A549 (cell line): ENCODE data around the gene NLRP4.

Experiments
- EHMT2 ChIP-seq: fragments of 200-600 bp; sonication (generic); IDR thresholded peaks from 2 replicates; pipeline ENCODE4 v1.6.1; 2016; ENCODE audit warnings: antibody characterized with exemption, low read depth, mild to moderate bottlenecking, moderate library complexity
- EP300 ChIP-seq, 2 experiments: fragments of >200 bp; sonication (Bioruptor Twin); formaldehyde crosslinking; IDR thresholded peaks; 2 replicates in 1 of 2; 3 replicates in 1 of 2; pipeline ENCODE4 v1.6.1; 2016 to 2017
- GATA3 ChIP-seq: IDR thresholded peaks from 2 replicates; pipeline ENCODE4 v1.6.1; 2012; ENCODE audit warnings: borderline replicate concordance
- HDAC2 ChIP-seq: fragments of 200-600 bp; sonication (generic); IDR thresholded peaks from 2 replicates; pipeline ENCODE4 v1.6.1; 2016
- JUN ChIP-seq, 2 experiments: fragments of >200 bp; sonication (Bioruptor Twin); formaldehyde crosslinking; IDR thresholded peaks; 2 replicates in 1 of 2; 3 replicates in 1 of 2; pipeline ENCODE4 v1.6.1; 2016 to 2017
- NR3C1 ChIP-seq: fragments of >200 bp; sonication (Bioruptor Twin); formaldehyde crosslinking; IDR thresholded peaks from 3 replicates; pipeline ENCODE4 v1.6.1; 2017
- PHF8 ChIP-seq: fragments of 200-600 bp; sonication (generic); IDR thresholded peaks from 2 replicates; pipeline ENCODE4 v1.6.1; 2016; ENCODE audit warnings: low read depth, mild to moderate bottlenecking, antibody characterized with exemption, moderate library complexity, borderline replicate concordance
- POLR2A ChIP-seq: IDR thresholded peaks from 2 replicates; pipeline ENCODE4 v1.6.1; 2012; ENCODE audit warnings: mild to moderate bottlenecking, low read length
- POLR2AphosphoS2 ChIP-seq: conservative IDR thresholded peaks from 2 replicates; pipeline ENCODE4 v1.6.1; 2012; ENCODE audit warnings: low read length, improper control_type of control experiment, inconsistent platforms
- SMC3 ChIP-seq: fragments of >200 bp; sonication (Bioruptor Twin); formaldehyde crosslinking; IDR thresholded peaks from 3 replicates; pipeline ENCODE4 v1.6.1; 2018; ENCODE audit warnings: inconsistent platforms
- TP53 ChIP-seq: fragments of 250-450 bp; sonication (Bioruptor Pico); IDR thresholded peaks from 2 replicates; pipeline ENCODE4 v1.5.0; 2021; ENCODE audit warnings: mild to moderate bottlenecking, moderate library complexity
- TF ChIP-seq, protein P1 (sequence below): fragments of >200 bp; sonication (Bioruptor Twin); formaldehyde crosslinking; IDR thresholded peaks from 3 replicates; pipeline ENCODE4 v1.5.1; 2016
- TF ChIP-seq, protein P2 (sequence below): fragments of 200-600 bp; sonication (generic); IDR thresholded peaks from 2 replicates; pipeline ENCODE4 v1.6.1; 2016; ENCODE audit warnings: antibody characterized with exemption, mild to moderate bottlenecking, moderate library complexity
- TF ChIP-seq, protein P3 (sequence below): IDR thresholded peaks from 2 replicates; pipeline ENCODE4 v1.6.1; 2012

DNA sequence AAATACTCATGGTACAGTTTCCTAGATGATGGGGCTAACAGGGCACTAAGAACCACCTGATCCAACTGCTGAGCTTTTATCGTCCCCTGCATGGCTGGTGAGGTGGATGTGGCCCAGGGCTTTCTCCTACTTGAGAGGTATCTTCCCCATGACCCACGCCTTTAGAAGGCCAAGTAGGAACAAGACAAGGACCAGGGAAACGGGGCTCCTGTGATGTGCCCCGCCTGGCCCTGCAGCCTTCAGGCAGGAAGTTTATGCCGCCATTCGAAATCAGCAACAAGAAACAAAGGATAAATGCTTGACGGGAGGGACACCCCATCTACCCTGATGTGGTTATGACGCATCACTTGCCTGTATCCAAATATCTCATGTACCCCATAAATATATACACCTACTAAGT lies 91.7 kb downstream of the NLRP4 start:
- TF ChIP-seq EHMT2 (no peak), POLR2A (no peak), GATA3 (no peak), EP300 (IDR thresholded peaks at IDR 0.05) (no peak), NR3C1 (no peak), PHF8 (no peak), POLR2AphosphoS2 (no peak), SMC3 (no peak), HDAC2 (no peak), TP53 (CRISPR knock-in tag) (no peak), JUN (IDR thresholded peaks at IDR 0.05) (no peak)
- TF ChIP-seq, protein P1, sequence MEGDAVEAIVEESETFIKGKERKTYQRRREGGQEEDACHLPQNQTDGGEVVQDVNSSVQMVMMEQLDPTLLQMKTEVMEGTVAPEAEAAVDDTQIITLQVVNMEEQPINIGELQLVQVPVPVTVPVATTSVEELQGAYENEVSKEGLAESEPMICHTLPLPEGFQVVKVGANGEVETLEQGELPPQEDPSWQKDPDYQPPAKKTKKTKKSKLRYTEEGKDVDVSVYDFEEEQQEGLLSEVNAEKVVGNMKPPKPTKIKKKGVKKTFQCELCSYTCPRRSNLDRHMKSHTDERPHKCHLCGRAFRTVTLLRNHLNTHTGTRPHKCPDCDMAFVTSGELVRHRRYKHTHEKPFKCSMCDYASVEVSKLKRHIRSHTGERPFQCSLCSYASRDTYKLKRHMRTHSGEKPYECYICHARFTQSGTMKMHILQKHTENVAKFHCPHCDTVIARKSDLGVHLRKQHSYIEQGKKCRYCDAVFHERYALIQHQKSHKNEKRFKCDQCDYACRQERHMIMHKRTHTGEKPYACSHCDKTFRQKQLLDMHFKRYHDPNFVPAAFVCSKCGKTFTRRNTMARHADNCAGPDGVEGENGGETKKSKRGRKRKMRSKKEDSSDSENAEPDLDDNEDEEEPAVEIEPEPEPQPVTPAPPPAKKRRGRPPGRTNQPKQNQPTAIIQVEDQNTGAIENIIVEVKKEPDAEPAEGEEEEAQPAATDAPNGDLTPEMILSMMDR = no peak
- TF ChIP-seq, protein P2, sequence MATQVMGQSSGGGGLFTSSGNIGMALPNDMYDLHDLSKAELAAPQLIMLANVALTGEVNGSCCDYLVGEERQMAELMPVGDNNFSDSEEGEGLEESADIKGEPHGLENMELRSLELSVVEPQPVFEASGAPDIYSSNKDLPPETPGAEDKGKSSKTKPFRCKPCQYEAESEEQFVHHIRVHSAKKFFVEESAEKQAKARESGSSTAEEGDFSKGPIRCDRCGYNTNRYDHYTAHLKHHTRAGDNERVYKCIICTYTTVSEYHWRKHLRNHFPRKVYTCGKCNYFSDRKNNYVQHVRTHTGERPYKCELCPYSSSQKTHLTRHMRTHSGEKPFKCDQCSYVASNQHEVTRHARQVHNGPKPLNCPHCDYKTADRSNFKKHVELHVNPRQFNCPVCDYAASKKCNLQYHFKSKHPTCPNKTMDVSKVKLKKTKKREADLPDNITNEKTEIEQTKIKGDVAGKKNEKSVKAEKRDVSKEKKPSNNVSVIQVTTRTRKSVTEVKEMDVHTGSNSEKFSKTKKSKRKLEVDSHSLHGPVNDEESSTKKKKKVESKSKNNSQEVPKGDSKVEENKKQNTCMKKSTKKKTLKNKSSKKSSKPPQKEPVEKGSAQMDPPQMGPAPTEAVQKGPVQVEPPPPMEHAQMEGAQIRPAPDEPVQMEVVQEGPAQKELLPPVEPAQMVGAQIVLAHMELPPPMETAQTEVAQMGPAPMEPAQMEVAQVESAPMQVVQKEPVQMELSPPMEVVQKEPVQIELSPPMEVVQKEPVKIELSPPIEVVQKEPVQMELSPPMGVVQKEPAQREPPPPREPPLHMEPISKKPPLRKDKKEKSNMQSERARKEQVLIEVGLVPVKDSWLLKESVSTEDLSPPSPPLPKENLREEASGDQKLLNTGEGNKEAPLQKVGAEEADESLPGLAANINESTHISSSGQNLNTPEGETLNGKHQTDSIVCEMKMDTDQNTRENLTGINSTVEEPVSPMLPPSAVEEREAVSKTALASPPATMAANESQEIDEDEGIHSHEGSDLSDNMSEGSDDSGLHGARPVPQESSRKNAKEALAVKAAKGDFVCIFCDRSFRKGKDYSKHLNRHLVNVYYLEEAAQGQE = no peak
- TF ChIP-seq, protein P3, sequence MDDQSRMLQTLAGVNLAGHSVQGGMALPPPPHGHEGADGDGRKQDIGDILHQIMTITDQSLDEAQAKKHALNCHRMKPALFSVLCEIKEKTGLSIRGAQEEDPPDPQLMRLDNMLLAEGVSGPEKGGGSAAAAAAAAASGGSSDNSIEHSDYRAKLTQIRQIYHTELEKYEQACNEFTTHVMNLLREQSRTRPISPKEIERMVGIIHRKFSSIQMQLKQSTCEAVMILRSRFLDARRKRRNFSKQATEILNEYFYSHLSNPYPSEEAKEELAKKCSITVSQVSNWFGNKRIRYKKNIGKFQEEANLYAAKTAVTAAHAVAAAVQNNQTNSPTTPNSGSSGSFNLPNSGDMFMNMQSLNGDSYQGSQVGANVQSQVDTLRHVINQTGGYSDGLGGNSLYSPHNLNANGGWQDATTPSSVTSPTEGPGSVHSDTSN = no peak
